ENCODE results near the gene DECR2. TPM values are rescaled to one million over a fixed set of nuclear protein-coding genes. Genes with fewer than 3 reads are reported as not detected.
A peak's percentile ranks its signal among the peaks of the same experiment; 100 is the strongest.

DECR2 gene
- total RNA-seq, 1 experiment from 2014 or later = 27.5 TPM

GRCh38 chr16:389352-389751, 12.3 kb upstream of the DECR2 start:
- no peak for TF ChIP-seq EZH2 (IDR thresholded peaks at IDR 0.05; ENCODE audit: borderline replicate concordance, low read depth, low read length, poor library complexity, severe bottlenecking)
- TF ChIP-seq, protein P1, sequence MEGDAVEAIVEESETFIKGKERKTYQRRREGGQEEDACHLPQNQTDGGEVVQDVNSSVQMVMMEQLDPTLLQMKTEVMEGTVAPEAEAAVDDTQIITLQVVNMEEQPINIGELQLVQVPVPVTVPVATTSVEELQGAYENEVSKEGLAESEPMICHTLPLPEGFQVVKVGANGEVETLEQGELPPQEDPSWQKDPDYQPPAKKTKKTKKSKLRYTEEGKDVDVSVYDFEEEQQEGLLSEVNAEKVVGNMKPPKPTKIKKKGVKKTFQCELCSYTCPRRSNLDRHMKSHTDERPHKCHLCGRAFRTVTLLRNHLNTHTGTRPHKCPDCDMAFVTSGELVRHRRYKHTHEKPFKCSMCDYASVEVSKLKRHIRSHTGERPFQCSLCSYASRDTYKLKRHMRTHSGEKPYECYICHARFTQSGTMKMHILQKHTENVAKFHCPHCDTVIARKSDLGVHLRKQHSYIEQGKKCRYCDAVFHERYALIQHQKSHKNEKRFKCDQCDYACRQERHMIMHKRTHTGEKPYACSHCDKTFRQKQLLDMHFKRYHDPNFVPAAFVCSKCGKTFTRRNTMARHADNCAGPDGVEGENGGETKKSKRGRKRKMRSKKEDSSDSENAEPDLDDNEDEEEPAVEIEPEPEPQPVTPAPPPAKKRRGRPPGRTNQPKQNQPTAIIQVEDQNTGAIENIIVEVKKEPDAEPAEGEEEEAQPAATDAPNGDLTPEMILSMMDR (conservative IDR thresholded peaks at IDR 0.05; ENCODE audit: low read depth, low read length) = no peak
- intact Hi-C loops (cut with micrococcal nuclease; ENCODE audit: unreplicated experiment) = no loop called here
- H3K4me1 ChIP-seq (ENCODE audit: insufficient read depth, low read length, poor library complexity, severe bottlenecking) = no peaks in the 10 kb centered on the region
- CTCF ChIA-PET = interaction anchor here (0.6 kb wide), 1 partner anchor 48 kb away, joined by 5 read pairs; no protein-coding TSS in a partner anchor
- BruUV-seq (replicated peaks) = no TSS peak
- no peak overlapping the region for H3K4me3 ChIP-seq (ENCODE audit: low read depth, low read length, poor library complexity, severe bottlenecking)
- POLR2A ChIA-PET (ENCODE audit: low non-redundant PET) = no interaction called here
- no peaks in the 10 kb centered on the region for H3K36me3 ChIP-seq (ENCODE audit: insufficient read depth, low read length, poor library complexity, severe bottlenecking)
- no peak for DNase-seq (ENCODE audit: low spot score)
- H3K27me3 ChIP-seq (replicated peaks; ENCODE audit: insufficient read depth, low read depth, low read length, poor library complexity) = no peaks in the 10 kb centered on the region
- no peaks in the 10 kb centered on the region for H3K9me3 ChIP-seq (ENCODE audit: low read depth, low read length, poor library complexity, severe bottlenecking)
- H3K27ac ChIP-seq (ENCODE audit: low read depth, low read length, poor library complexity, severe bottlenecking) = no peak overlapping the region

- H3K27me3 ChIP-seq (replicated peaks; ENCODE audit: insufficient read depth, low read depth, low read length, poor library complexity) = no peaks in the 10 kb centered on the region
- no peak overlapping the region for H3K27ac ChIP-seq (ENCODE audit: low read depth, low read length, poor library complexity, severe bottlenecking)
- H3K4me1 ChIP-seq (ENCODE audit: insufficient read depth, low read length, poor library complexity, severe bottlenecking) = no peaks in the 10 kb centered on the region
- TF ChIP-seq, protein P1 (conservative IDR thresholded peaks at IDR 0.05; ENCODE audit: low read depth, low read length) = peak; percentile 94
- TF ChIP-seq EZH2 (IDR thresholded peaks at IDR 0.05; ENCODE audit: borderline replicate concordance, low read depth, low read length, poor library complexity, severe bottlenecking) = no peak
- ChIA-PET POLR2A (ENCODE audit: low non-redundant PET) (no interaction called here), CTCF (interaction anchor here (0.6 to 1.0 kb wide), 3 partner anchors 96 to 320 kb away, joined by 3 to 7 read pairs (median 6); no protein-coding TSS in a partner anchor)
- intact Hi-C loops (cut with micrococcal nuclease; ENCODE audit: unreplicated experiment) = loop anchor here (5.0 kb wide), 1 partner anchor 295 kb away; no protein-coding TSS in a partner anchor
- BruUV-seq (replicated peaks) = no TSS peak
- DNase-seq (ENCODE audit: low spot score) = peak; percentile 84
- H3K9me3 ChIP-seq (ENCODE audit: low read depth, low read length, poor library complexity, severe bottlenecking) = no peaks in the 10 kb centered on the region
- no peaks in the 10 kb centered on the region for H3K36me3 ChIP-seq (ENCODE audit: insufficient read depth, low read length, poor library complexity, severe bottlenecking)
- H3K4me3 ChIP-seq (ENCODE audit: low read depth, low read length, poor library complexity, severe bottlenecking) = no peak overlapping the region
Measured at GRCh38 chr16:391885-392335, 9.8 kb upstream of the DECR2 start.

GRCh38 chr16:392450-393030, 9.1 kb upstream of the DECR2 start:
- intact Hi-C loops (cut with micrococcal nuclease; ENCODE audit: unreplicated experiment) = loop anchor here (5.0 kb wide), 1 partner anchor 295 kb away; no protein-coding TSS in a partner anchor
- POLR2A ChIA-PET (ENCODE audit: low non-redundant PET) = no interaction called here
- BruUV-seq (replicated peaks) = no TSS peak

More at GRCh38 chr16:392450-393030, 9.1 kb upstream of the DECR2 start:
- no peak for TF ChIP-seq EZH2 (IDR thresholded peaks at IDR 0.05; ENCODE audit: borderline replicate concordance, low read depth, low read length, poor library complexity, severe bottlenecking)
- TF ChIP-seq, protein P1 (conservative IDR thresholded peaks at IDR 0.05; ENCODE audit: low read depth, low read length) = no peak
- H3K36me3 ChIP-seq (ENCODE audit: insufficient read depth, low read length, poor library complexity, severe bottlenecking) = no peaks in the 10 kb centered on the region
- CTCF ChIA-PET = interaction anchor here (0.6 to 1.0 kb wide), 4 partner anchors 95 to 320 kb away, joined by 3 to 9 read pairs (median 6); no protein-coding TSS in a partner anchor
- H3K4me1 ChIP-seq (ENCODE audit: insufficient read depth, low read length, poor library complexity, severe bottlenecking) = no peaks in the 10 kb centered on the region
- H3K9me3 ChIP-seq (ENCODE audit: low read depth, low read length, poor library complexity, severe bottlenecking) = no peaks in the 10 kb centered on the region
- no peak for DNase-seq (ENCODE audit: low spot score)
- no peak overlapping the region for H3K27ac ChIP-seq (ENCODE audit: low read depth, low read length, poor library complexity, severe bottlenecking)
- no peak overlapping the region for H3K4me3 ChIP-seq (ENCODE audit: low read depth, low read length, poor library complexity, severe bottlenecking)
- no peaks in the 10 kb centered on the region for H3K27me3 ChIP-seq (replicated peaks; ENCODE audit: insufficient read depth, low read depth, low read length, poor library complexity)
